ENCODE results near the gene ZNF768.

- no peak for TF ChIP-seq EP300 (IDR thresholded peaks at IDR 0.05)
- TF ChIP-seq, protein P1, sequence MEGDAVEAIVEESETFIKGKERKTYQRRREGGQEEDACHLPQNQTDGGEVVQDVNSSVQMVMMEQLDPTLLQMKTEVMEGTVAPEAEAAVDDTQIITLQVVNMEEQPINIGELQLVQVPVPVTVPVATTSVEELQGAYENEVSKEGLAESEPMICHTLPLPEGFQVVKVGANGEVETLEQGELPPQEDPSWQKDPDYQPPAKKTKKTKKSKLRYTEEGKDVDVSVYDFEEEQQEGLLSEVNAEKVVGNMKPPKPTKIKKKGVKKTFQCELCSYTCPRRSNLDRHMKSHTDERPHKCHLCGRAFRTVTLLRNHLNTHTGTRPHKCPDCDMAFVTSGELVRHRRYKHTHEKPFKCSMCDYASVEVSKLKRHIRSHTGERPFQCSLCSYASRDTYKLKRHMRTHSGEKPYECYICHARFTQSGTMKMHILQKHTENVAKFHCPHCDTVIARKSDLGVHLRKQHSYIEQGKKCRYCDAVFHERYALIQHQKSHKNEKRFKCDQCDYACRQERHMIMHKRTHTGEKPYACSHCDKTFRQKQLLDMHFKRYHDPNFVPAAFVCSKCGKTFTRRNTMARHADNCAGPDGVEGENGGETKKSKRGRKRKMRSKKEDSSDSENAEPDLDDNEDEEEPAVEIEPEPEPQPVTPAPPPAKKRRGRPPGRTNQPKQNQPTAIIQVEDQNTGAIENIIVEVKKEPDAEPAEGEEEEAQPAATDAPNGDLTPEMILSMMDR (IDR thresholded peaks at IDR 0.05) = no peak
Measured at GRCh38 chr16:30481381-30481780, 45.0 kb downstream of the ZNF768 start.
